HS-27A (cell line): Measurements from ENCODE around the gene DDIAS.
"Not testable (repeated sequence)": the region's sequence is repeated elsewhere in the genome, so short reads cannot be mapped to it uniquely, and the experiment has no call there.

Experiments
- DNase-seq: peaks from one replicate; pipeline ENCODE4 v3.0.0-alpha.2; 2012; ENCODE audit warnings: low read depth, missing footprints

DDIAS gene

GRCh38 chr11:82969811-82970210 is 68.3 kb downstream of the DDIAS start:
- DNase-seq, result no peak

DNA sequence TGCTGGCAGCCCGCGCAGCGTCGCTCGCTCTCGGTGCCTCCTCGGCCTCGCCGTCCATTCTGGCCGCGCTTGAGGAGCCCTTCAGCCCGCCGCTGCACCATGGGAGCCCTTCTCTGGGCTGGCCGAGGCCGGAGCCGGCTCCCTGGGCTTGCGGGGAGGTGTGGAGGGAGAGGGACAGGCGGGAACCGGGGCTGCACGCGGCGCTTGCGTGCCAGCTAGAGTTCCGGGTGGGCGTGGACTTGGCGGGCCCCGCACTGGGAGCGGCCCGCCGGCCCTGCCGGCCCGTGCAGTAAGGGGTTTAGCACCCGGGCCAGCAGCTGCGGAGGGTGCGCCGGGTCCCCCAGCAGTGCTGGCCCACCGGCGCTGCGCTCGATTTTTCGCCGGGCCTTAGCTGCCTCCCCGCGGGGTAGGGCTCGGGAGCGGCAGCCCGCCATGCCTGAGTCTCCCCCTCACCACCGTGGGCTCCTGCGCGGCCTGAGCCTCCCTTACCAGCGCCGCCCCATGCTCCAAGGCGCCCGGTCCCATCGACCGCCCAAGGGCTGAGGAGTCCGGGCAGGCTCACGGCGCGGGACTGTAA is 69.1 kb downstream of the DDIAS start:
- DNase-seq, result not testable (repeated sequence)

DNA sequence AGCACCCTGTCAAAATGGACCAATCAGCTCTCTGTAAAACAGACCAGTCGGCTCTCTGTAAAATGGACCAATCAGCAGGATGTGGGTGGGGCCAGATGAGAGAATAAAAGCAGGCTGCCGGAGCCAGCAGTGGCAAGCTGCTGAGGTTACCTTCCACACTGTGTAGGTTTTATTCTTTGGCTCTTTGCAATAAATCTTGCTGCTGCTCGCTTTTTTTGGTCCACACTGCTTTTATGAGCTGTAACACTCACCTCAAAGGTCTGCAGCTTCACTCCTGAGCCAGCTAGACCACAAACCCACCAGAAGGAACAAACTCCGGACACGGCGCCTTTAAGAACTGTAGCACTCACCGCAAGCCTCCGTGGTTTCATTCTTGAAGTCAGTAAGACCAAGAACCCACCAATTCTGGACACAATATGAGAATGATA is 70.0 kb downstream of the DDIAS start:
- DNase-seq, result not testable (repeated sequence)

GRCh38 chr11:82972103-82972502 is 70.6 kb downstream of the DDIAS start:
- no peak for DNase-seq

- DNase-seq, result no peak
Observed at GRCh38 chr11:82974135-82974534, 72.6 kb downstream of the DDIAS start.

DNA sequence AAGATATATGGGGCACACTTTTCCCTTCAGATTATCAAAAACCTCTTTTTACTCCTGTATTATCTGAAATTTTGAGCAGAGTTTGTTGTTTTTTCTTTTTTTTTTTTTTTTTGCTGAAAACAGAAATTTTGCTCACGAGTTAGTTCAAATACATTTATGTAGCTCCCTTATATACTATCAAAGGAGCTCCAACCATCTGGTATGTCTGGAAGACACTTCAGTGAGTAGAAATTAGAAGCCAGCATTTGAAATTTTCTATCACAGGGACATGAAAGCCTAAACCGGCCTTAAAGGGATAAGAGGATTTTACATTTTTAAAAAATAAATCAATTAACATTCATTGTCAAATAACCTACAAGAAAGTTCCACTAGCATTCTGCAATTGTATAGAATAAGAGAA is 73.3 kb downstream of the DDIAS start:
- DNase-seq, result no peak

- DNase-seq, result no peak
Observed at GRCh38 chr11:82975882-82976281, 74.3 kb downstream of the DDIAS start.

GRCh38 chr11:82976786-82977185 is 75.2 kb downstream of the DDIAS start:
- no peak for DNase-seq

- DNase-seq, result peak; percentile 58
Observed at GRCh38 chr11:82978422-82979099, 77.0 kb downstream of the DDIAS start.

GRCh38 chr11:82979824-82980223 is 78.3 kb downstream of the DDIAS start:
- no peak for DNase-seq

DNA sequence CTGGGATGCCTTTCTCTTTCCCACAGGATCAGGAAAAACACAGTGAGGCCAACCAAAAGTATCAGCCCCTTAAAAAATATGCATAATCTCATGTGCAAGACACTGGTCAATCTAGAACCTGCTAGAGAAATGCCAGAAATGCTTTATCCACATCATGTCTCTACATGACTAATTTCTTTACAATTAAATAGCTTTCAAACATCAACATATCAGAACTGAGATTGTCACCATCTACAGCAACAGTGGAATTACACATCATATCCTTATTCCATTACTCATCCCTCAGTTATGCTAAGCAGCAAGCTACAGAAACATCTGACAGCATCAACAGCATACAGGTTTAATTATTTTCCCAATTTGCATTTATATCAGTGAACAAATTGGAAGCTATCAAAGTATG is 78.8 kb downstream of the DDIAS start:
- peak; percentile 85 for DNase-seq

DNA sequence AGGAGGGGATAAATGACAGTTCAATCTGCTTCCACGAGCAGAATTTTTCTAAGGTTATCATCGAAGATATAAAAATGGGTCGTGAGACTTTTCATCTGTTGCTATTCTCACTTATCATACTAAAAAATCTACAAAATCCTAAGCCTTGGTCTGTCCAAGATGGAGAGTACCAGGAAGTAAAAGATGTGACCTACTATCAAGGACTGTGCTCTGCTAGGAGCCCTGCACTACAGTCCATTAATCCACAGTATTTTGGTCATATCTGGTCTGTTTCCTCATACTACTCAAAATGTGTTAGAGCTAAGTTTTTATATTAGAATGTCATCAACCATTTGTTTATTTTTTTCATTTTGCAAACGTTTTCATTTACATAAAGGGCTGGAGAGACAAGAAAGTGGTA is 79.4 kb downstream of the DDIAS start:
- DNase-seq, result no peak

GRCh38 chr11:82981852-82982251 is 80.3 kb downstream of the DDIAS start:
- DNase-seq, result no peak
